ENCODE measurements around the gene ANTXRL. TPM values are rescaled to one million over a fixed set of nuclear protein-coding genes. Genes with fewer than 3 reads are reported as not detected.
A peak's percentile ranks its signal among the peaks of the same experiment; 100 is the strongest.

Gene ANTXRL
- polyA plus RNA-seq, 1 of the 3 experiments (the other 2 are of a cell fraction) = not detected

DNA sequence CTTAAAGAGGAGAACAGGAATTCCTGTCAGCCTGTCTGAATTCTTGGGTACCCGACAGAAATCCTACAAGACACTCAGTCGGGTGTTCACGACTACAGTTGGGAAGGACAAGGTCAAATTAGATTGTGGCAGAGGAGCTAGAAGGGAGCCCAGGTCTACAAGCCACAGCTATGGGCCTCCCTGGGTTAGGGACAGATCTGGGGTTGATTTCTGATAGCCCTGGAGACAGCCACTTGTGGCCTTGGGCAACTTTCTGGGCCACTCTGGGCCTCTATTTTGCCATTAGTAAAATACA lies 39.7 kb upstream of the ANTXRL start (continued):
- no peak for TF ChIP-seq EP300 (IDR thresholded peaks at IDR 0.05; ENCODE audit: borderline replicate concordance in 1 of 2, low read depth in 1 of 2, low read length in 1 of 2)
- TF ChIP-seq FOXJ3 (CRISPR knock-in tag; IDR thresholded peaks at IDR 0.05) = no peak
- TF ChIP-seq EZH2phosphoT487 (IDR thresholded peaks at IDR 0.05; ENCODE audit: borderline replicate concordance, low read depth) = no peak

DNA sequence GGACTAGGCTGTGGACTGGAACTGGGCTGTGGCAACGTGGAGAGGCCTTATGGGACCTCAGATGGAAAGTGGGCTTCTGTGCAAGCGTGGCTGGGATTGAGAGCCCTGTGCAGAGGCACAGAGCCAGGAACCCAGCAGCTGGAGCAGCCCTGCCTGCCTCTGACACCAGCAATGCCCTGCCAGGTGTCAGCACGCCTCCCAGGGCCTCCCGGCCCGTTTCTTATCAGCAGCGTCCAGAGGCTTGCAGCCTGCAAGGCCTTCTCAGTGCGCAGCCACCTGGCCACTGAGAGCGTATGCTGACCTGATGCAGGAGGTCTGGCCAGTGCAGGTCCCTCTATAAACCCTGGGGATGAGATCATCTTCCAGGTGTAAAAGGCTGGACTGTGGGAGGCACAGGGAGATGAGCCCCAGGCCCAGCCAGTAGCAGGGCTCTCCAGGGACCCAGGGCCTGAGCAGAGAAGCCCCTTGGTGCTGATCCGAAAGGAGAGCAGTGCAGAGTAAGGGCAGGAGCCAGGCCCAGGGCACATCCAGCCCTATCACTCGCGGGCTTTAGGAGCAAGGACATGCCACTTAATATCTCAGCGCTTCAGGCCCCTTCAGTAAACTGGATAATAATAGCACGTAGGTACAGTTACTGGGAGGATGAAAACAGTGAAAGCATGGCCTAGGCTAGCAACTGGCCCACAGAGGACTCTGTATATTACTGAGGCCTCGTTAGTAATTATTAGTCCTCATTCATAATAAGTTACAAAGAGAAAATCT lies 38.8 kb upstream of the ANTXRL start:
- H3K4me1 ChIP-seq (ENCODE audit: control insufficient read depth in 1 of 2, insufficient read depth in 2 of 2, low read depth in 1 of 2, low read length in 1 of 2) = peaks cover 0 to 27% of the 10 kb centered on the region in 2 experiments; a peak in 2 of 4 replicates
- H3K79me2 ChIP-seq (ENCODE audit: insufficient read depth) = no peaks in the 10 kb centered on the region
- POLR2A ChIA-PET = interaction anchor here (0.9 kb wide), 1 partner anchor 18 kb away, joined by 4 read pairs; no protein-coding TSS in a partner anchor
- CTCF ChIA-PET = interaction anchor here (0.8 to 5.1 kb wide), 5 partner anchors 8 to 27 kb away, joined by 3 to 43 read pairs (median 3); no protein-coding TSS in a partner anchor
- 65% methylated on average over 8 of the region's 14 CpGs for WGBS (ENCODE audit: low lambda C conversion rate)
- no peak overlapping the region for H3K4me2 ChIP-seq
- H3K9ac ChIP-seq = no peak overlapping the region
- H2AFZ ChIP-seq (ENCODE audit: low read depth) = no peak overlapping the region
- H3K4me3 ChIP-seq (ENCODE audit: low read depth in 2 of 2, low read length in 1 of 2) = no peak overlapping the region
- no peaks in the 10 kb centered on the region for H4K20me1 ChIP-seq (ENCODE audit: insufficient read depth)
- H3K27ac ChIP-seq (ENCODE audit: low read depth in 2 of 2, low read length in 1 of 2) = peak overlapping the region in 1 of 2 experiments; percentile 94; a peak in 2 of 4 replicates
- no peaks in the 10 kb centered on the region for H3K27me3 ChIP-seq (ENCODE audit: insufficient read depth)
- no peaks in the 10 kb centered on the region for H3K9me2 ChIP-seq
- no peaks in the 10 kb centered on the region for H3K36me3 ChIP-seq (replicated peaks in 1 of 2; ENCODE audit: control insufficient read depth in 1 of 2, insufficient read depth in 2 of 2, low read length in 1 of 2)
- peak; percentile 83 for DNase-seq
- no peaks in the 10 kb centered on the region for H3K9me3 ChIP-seq
- H3F3A ChIP-seq (replicated peaks; ENCODE audit: insufficient read depth) = no peaks in the 10 kb centered on the region
- TF ChIP-seq CHD2 (IDR thresholded peaks at IDR 0.05; ENCODE audit: low read length, partially characterized antibody) (peak; percentile 75), EP300 (IDR thresholded peaks at IDR 0.05; ENCODE audit: borderline replicate concordance in 1 of 2, low read depth in 1 of 2, low read length in 1 of 2) (peak in 1 of 2 experiments; percentile 82; a peak in 2 of 4 replicates), JUND (IDR thresholded peaks at IDR 0.05) (no peak), YY1 (IDR thresholded peaks at IDR 0.05; ENCODE audit: low read depth) (no peak), SMC3 (IDR thresholded peaks at IDR 0.05; ENCODE audit: low read depth, low read length) (no peak), SIN3A (IDR thresholded peaks at IDR 0.05; ENCODE audit: borderline replicate concordance, low read depth, low read length) (no peak), ELF1 (IDR thresholded peaks at IDR 0.05) (no peak), MEF2A (IDR thresholded peaks at IDR 0.05; ENCODE audit: borderline replicate concordance, low read depth) (no peak), RXRA (IDR thresholded peaks at IDR 0.05; ENCODE audit: borderline replicate concordance, low read depth) (no peak), RAD21 (IDR thresholded peaks at IDR 0.05; ENCODE audit: low read length) (no peak; the same call in 1 of the 2 replicates), RFX5 (IDR thresholded peaks at IDR 0.05; ENCODE audit: low read length) (no peak), MXI1 (IDR thresholded peaks at IDR 0.05; ENCODE audit: low read depth, low read length) (no peak), NRF1 (IDR thresholded peaks at IDR 0.05; ENCODE audit: low read depth, low read length) (no peak), FOXJ3 (CRISPR knock-in tag; IDR thresholded peaks at IDR 0.05) (peak; percentile 60; the same call in 1 of the 2 replicates)
- TF ChIP-seq, protein P1, sequence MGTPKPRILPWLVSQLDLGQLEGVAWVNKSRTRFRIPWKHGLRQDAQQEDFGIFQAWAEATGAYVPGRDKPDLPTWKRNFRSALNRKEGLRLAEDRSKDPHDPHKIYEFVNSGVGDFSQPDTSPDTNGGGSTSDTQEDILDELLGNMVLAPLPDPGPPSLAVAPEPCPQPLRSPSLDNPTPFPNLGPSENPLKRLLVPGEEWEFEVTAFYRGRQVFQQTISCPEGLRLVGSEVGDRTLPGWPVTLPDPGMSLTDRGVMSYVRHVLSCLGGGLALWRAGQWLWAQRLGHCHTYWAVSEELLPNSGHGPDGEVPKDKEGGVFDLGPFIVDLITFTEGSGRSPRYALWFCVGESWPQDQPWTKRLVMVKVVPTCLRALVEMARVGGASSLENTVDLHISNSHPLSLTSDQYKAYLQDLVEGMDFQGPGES (IDR thresholded peaks at IDR 0.05; ENCODE audit: low read depth, low read length) = no peak
- TF ChIP-seq, protein P2, sequence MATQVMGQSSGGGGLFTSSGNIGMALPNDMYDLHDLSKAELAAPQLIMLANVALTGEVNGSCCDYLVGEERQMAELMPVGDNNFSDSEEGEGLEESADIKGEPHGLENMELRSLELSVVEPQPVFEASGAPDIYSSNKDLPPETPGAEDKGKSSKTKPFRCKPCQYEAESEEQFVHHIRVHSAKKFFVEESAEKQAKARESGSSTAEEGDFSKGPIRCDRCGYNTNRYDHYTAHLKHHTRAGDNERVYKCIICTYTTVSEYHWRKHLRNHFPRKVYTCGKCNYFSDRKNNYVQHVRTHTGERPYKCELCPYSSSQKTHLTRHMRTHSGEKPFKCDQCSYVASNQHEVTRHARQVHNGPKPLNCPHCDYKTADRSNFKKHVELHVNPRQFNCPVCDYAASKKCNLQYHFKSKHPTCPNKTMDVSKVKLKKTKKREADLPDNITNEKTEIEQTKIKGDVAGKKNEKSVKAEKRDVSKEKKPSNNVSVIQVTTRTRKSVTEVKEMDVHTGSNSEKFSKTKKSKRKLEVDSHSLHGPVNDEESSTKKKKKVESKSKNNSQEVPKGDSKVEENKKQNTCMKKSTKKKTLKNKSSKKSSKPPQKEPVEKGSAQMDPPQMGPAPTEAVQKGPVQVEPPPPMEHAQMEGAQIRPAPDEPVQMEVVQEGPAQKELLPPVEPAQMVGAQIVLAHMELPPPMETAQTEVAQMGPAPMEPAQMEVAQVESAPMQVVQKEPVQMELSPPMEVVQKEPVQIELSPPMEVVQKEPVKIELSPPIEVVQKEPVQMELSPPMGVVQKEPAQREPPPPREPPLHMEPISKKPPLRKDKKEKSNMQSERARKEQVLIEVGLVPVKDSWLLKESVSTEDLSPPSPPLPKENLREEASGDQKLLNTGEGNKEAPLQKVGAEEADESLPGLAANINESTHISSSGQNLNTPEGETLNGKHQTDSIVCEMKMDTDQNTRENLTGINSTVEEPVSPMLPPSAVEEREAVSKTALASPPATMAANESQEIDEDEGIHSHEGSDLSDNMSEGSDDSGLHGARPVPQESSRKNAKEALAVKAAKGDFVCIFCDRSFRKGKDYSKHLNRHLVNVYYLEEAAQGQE (IDR thresholded peaks at IDR 0.05; ENCODE audit: low read depth, low read length) = no peak
- TF ChIP-seq, protein P3, sequence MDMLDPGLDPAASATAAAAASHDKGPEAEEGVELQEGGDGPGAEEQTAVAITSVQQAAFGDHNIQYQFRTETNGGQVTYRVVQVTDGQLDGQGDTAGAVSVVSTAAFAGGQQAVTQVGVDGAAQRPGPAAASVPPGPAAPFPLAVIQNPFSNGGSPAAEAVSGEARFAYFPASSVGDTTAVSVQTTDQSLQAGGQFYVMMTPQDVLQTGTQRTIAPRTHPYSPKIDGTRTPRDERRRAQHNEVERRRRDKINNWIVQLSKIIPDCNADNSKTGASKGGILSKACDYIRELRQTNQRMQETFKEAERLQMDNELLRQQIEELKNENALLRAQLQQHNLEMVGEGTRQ (IDR thresholded peaks at IDR 0.05; ENCODE audit: borderline replicate concordance, low read depth, low read length) = no peak
- TF ChIP-seq, protein P4, sequence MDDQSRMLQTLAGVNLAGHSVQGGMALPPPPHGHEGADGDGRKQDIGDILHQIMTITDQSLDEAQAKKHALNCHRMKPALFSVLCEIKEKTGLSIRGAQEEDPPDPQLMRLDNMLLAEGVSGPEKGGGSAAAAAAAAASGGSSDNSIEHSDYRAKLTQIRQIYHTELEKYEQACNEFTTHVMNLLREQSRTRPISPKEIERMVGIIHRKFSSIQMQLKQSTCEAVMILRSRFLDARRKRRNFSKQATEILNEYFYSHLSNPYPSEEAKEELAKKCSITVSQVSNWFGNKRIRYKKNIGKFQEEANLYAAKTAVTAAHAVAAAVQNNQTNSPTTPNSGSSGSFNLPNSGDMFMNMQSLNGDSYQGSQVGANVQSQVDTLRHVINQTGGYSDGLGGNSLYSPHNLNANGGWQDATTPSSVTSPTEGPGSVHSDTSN (IDR thresholded peaks at IDR 0.05) = no peak
- TF ChIP-seq, protein P5, sequence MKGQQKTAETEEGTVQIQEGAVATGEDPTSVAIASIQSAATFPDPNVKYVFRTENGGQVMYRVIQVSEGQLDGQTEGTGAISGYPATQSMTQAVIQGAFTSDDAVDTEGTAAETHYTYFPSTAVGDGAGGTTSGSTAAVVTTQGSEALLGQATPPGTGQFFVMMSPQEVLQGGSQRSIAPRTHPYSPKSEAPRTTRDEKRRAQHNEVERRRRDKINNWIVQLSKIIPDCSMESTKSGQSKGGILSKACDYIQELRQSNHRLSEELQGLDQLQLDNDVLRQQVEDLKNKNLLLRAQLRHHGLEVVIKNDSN (IDR thresholded peaks at IDR 0.05; ENCODE audit: borderline replicate concordance, low read depth) = no peak
- TF ChIP-seq, protein P6, sequence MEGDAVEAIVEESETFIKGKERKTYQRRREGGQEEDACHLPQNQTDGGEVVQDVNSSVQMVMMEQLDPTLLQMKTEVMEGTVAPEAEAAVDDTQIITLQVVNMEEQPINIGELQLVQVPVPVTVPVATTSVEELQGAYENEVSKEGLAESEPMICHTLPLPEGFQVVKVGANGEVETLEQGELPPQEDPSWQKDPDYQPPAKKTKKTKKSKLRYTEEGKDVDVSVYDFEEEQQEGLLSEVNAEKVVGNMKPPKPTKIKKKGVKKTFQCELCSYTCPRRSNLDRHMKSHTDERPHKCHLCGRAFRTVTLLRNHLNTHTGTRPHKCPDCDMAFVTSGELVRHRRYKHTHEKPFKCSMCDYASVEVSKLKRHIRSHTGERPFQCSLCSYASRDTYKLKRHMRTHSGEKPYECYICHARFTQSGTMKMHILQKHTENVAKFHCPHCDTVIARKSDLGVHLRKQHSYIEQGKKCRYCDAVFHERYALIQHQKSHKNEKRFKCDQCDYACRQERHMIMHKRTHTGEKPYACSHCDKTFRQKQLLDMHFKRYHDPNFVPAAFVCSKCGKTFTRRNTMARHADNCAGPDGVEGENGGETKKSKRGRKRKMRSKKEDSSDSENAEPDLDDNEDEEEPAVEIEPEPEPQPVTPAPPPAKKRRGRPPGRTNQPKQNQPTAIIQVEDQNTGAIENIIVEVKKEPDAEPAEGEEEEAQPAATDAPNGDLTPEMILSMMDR (IDR thresholded peaks at IDR 0.05) = no peak
